Activated CD8-positive, alpha-beta memory T cell treated with anti-CD3 and anti-CD28 coated beads, Interleukin-2, amount 50 U/mL, for 4 hours (primary cell): Measurements from ENCODE around the gene DNM3.

Experiments used
- DNase-seq: peaks from one replicate; pipeline ENCODE4 v3.0.0-alpha.2; 2020

The DNM3 gene

DNA sequence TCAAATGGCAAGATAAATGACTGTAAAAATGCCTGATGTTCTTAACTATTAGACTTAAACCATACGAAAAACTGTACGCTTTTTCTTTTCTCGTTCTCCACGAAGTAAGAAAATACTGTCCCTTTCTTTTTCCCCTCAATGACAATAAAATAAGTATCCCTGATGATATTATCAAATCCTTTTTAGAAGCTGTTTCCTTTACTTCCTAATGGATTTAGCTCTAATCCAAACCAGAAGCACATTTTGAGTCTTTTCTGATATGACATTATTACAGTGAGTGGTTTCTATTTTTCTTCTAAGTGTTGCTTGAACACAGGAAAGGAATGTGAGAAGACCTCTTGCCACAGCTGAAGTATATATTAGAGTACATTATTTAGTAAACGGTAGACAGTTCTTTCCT lies 32.4 kb downstream of the DNM3 start:
- no peak for DNase-seq

DNA sequence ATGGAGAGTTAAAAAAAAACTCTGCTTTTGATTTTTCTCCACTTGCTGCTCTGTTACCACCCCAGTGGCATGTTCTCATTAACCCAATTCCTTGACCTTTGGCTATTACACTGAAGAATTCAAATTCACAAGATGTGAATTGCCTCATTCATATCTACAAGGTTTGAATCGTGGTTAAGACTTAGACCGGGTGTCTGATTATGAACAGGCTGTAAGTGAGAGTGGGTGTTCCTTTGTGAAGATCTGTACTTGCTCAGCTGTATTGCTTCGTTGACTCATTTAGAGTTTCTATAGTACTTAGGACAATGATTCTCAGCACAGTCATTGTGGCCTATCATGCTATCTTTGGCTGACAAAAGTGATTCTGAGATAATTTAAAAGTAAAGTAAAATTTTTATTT lies 36.4 kb downstream of the DNM3 start:
- no peak for DNase-seq

DNA sequence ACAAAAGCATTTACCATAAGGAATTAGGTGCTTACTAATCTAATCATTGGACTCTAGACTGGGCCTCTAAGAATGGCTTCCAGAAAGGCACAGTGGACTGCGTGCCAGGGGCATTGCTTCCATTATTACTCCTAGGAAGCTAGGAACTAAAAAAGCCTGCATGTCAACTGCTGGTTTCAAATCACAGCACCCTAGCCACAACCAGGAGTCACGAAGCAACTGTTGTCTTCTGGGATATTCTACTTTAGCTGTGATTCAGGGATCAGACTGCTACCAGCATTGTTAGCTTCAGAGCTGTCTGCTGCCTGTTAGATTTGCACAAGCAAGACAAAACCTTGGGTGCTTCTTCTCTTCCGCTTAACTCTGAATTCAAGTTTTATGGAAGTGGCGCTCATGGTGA lies 38.3 kb downstream of the DNM3 start:
- no peak for DNase-seq

DNA sequence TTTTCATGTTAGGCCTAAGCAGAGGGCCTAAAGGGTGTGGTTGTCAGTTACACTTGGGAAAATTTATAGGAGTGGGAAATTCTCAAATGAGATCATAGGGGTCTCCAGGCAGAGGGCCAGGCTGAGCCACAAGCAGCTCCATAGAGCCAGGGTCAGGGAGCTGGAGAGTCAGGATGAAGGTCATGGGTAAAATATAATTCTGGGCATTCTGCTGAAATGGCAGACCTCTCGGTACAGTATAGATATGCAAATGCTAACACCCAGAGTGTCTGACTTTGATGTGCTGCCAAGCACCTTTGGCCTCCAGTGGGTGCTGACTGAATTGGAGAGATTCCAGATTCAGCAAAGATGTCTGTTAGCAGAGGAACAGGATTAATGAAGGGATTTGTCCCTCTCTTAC lies 40.1 kb downstream of the DNM3 start:
- DNase-seq, result no peak

DNA sequence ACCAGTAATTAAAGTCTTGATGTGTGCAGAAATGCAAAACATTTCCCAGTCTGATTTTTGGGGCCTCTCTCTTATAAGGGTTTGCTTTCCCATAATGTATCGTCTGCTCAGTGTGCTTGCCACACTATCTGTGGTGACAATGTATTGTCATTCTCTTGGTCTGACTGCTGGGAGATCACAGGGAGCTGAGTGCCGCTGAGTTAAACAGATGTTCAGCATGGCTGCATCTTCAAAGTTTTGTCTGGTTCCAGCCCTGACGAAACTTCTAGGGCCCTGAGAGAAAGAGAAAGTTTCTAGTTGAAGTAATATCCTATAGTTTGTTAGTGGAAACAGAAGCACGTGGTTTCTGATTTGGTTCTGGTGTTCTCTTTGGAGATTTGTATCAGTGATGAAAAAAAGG lies 42.6 kb downstream of the DNM3 start:
- no peak for DNase-seq

DNA sequence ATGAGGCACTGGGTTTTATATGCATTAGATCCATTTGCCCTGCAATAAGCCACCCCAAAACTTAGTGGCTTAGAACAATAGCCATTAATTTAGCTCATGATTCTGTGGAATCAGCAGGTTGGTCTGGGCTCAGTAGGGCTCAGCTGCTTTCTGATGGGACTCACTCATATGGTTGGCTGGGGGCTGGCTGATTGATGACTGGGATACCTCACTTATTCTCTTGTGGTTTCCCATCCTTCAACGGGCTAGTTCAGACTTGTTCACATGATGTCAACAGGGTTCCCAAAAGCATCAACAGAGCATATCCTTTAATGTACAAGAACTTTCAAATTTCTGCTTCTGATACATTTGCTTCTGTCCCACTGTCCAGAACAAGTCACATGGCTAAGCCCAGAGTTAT lies 43.2 kb downstream of the DNM3 start:
- DNase-seq, result no peak

DNA sequence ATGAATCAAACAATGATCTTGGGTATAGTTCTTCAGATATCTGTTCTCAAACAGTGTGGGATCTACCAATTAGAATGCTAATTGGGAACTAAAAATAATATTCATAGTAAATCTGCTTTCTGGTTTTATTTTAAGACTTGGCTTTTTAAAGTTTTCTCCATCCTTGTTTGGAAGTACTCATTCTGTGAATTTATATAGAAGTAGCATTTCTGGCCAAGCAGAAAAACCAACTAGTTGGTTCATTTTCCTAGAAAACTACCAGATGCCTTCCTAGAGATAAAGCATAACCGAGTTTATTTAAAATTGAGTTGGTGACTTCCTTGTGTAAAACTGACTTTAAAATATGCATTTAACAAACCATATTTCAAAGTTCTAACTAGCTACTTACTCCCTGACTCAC lies 48.8 kb downstream of the DNM3 start:
- no peak for DNase-seq

DNA sequence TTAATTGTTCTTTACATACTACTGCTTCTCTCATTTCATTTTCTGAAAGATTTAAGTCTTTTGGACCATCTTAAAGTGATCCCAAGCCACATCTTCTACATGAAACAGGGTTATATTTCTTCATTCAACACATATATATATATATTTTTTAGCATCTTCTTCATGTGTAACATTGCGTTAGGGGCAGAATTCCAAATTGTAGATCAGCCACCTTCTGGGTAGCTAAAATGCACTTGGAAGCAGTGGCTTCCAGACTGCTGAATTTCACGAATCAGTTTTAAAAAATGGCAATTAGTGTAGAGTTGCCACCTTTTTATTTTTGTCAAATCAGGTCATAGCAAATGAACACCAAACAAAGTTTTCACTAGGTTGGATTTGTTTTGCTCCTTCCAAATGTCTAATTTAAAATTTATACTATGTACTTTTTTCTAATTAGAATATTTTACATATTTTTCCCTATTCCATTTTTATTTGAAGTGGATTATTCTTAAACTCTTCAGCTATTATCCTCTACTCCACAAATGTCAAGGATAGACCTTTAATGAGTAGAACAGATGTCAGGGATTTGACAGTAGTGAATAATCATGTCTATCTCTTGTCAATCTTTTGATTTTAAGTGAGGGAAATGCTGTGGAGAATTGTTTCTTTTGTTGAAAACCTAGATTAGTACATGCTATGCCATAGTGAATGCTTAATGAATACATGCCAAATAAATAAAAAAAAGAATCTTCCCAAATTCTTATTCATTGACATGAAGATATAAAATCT lies 55.8 kb downstream of the DNM3 start:
- DNase-seq, result no peak

DNA sequence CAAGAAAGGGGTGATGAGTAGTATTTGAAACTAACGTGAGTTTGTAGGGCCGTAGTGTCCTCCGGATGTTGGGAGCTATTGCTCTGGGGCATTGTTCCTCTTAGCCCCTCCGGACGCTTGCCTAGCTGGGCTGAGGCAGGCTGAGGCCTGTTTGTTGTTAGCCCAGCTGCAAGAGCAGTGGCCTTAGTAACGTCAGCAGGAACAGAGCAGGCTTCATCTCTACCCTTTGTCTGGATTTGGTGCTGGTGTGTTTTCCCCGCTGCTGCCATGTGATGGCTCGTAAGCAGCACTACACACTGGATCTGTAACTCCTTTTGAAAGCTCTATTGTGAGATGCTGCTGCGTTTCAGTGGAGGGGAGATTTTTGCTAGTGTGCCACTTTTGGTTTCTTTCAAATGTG lies 57.6 kb downstream of the DNM3 start:
- DNase-seq, result no peak

DNA sequence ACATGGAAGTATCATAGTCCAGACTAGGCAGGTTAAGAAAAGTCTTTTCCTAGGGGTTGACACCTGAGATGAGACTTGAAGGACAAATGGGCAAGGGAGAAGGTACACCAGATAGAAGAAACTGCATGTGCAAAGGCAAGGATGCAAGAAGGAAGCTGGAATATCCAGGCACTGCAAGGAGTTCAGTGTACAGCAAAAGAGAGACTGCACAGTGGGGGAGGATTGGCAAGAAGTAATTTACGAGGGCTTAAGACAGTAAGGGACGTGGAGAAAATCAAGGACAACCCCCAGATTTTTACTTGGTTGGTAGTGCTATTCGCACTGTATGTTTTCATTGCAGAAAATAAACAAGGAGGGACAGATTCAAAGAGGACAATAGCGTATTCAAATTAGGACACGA lies 58.5 kb downstream of the DNM3 start:
- DNase-seq, result no peak

DNA sequence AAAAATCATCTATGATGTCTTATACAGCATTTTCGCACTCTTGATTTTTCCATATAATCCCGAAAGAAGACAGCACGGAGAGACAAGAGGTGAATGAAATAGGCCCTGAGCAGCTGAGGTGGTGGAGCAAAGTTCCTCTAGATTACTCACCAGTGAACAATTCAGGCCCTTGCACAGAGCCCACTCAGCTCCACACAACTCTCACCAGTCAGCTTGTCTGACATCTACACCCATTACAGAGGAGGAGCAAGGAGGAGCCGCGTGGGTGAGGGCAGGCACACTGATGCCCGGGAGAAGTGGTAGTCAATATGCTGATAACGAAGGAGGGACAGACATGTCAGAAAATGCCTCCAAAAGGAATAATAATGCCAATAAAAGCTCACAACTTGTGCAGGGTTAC lies 59.9 kb downstream of the DNM3 start:
- DNase-seq, result no peak

DNA sequence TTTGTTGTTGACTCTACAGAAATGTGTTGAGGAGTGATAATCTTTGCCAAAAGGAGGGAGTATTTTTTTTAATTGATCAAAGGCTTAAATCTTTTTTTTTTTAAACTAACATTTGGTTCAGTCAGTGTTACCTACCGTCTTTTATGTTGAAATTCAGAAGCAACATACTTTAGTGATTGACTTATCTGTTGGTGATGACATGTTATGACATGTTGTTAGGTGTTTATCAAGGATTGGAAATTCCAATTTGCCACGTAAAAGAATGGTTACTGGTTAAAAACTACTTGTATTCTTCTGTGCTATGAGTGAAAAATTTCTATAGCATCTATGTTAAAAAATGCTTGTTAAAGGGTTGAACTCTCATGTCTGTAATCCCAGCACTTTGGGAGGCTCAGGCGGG lies 61.2 kb downstream of the DNM3 start:
- no peak for DNase-seq

DNA sequence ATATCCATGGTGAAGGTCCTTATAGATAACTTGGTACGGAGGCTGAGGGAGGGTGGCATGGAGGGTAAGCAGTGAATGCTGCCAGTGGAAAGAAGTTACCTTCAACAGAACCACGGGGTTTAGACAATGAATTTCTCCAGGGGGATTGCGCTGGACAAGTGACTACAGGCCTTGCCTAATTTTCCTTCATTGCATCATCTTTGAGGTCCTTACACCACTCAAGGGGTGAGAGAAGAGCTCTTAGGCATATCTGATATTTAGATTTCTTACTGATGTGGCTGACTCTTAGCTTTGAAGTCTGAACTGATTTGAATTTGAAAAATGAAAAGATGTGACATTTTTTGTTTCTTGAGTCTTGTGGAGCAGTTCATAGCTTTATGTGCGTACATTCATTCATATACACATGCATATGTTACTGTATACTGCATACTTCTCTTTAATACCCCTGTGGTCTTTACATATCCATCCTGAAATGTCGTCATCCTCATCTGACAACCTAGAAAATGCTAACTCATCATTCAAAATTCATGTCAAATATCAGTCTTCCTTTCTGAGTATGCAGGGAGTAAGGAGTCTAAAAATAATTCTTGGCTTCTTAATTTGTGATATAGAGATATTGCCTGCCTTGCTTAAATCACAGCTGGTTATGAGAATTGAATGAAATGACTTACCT lies 63.6 kb downstream of the DNM3 start:
- no peak for DNase-seq

DNA sequence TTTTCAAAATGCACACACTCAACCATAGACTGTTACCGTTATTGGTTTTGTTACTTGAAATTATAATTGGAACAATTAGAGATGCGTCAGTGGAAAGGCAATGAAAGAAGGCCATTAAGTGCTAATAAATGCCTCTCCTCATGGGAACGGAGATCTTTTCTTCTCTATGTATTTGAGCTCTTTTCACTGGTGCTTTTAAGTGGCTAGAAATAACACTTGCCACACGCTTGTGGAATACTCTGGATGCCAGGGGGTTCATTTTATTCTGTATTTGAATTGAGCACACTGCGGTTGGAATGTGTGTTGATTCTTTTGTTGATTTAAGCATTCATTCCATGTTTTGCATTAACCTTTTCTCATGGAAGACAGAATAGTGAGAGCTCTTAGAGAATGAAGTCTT lies 68.4 kb downstream of the DNM3 start:
- no peak for DNase-seq

DNA sequence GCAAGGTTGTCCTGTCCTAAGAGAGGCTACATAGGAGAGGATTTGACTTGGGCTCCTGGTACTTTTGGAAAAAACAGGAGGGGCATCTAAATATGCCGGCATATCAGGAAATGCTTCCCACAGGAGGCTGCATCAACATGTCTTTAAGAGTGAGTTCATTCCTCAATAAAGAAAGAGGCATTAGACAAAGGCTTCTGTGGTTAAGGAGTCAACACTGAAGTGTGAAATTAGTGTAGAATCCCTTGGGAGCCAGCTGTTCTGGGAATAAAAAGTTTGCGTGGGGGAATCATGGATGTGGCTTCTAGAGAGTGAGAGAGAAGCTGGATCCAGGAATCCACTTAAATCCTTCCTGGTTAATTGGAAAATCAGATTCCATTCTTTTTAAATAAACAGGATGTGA lies 69.5 kb downstream of the DNM3 start:
- no peak for DNase-seq

DNA sequence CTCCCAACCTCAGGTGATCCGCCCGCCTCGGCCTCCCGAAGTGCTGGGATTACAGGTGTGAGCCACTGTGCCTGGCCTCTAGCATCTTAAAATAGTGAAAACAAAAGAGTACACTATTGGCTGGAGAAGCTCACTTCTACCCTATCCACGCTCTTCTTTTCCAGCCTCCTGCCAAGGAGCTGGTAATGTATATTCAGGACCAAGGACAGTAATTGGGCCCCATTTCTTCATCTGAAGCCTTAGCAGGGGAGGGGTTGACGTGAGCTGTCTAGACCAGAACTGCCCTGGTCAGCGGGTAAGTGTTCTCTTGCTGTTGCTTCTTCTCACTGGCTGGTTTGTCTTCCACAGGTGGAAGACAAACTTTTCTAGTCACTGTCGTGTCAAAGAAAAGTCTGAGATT lies 70.2 kb downstream of the DNM3 start:
- DNase-seq, result no peak

DNA sequence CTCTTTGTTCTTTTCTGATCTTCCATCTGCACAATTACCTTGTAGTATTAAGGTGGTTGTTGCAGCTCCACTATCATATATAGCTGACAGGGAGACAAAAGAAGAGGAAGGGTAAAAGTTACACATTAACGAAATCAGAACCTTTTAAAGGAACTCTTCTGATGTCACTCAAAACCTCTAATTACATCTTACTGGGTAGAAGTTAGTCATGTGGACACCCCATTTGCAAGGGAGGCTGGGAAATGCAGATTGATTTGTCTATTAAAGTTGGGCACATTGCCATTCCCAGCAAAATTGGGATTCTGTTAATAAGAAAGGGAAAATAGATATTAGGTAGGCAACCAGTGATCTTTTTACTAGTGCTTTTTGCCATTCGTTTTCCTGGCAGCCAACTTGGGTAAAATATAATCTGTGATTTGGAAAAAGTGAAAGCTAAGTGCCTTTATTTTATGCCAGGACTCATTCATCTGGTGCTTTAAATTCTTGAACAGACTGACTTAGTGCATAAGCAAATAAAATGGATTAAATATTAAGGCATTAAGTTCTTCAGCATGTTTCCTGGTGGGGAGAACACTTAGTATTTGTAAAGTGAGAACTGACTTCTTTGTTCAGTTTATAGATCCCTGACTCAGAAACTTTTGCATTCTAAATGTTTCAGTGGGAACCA lies 71.3 kb downstream of the DNM3 start:
- no peak for DNase-seq

DNA sequence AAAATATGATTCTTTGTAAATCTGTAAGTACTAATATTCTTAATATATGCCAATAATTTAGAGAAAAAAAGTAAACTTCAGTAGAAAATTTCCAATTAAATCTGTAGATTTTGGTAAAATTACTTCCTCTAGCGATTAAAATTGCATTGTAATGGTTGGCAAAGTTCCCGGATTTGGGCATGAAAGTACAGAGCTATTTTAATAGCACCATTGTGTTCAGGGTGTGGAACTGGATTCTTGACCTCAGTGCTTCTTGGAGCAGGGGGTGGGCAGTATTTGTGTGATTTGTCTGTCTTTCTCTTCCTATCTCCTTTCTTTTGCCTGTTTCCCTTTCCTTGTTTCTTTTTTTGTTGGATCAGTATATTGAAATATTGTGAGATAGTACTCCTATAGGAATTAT lies 72.1 kb downstream of the DNM3 start:
- no peak for DNase-seq

DNA sequence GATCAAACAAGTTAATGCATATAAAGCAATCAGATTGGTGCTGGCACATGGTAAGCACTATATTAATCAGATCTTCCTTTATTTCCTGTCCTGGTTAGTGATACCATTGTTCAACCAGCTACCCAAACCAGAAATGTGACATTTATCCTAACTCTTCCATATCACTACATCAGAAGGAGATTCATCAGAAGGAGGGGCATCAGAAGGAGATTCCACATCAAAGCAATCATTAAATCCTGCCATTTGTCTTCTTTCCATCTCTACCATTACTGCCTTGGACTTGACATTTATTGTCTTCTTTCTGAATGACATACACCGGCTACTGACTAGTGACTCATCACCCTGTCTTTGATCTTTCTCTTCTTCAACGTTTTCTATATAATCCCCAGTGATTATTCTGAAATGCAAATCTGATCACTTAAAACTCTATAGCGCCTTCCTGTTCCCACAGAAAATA lies 75.0 kb downstream of the DNM3 start:
- DNase-seq, result no peak

DNA sequence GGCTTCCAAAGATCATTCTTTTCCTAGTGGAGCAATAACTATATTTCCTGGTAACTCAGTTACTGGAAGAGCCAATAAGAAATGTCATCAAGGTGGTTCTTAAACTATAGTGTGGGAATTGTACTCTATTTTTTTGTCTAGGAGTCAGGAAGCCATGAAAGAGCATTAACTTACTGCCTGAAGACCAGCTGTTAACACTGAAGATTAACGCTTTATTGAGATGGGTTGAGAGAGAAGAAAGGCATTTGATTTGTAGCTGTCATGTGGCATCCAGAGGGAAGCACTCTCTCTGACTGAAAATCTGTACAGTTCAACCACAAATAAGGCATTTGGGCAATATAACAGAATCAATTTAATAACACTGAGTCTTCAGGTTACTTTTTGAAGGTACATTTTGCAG lies 76.0 kb downstream of the DNM3 start:
- DNase-seq, result no peak

DNA sequence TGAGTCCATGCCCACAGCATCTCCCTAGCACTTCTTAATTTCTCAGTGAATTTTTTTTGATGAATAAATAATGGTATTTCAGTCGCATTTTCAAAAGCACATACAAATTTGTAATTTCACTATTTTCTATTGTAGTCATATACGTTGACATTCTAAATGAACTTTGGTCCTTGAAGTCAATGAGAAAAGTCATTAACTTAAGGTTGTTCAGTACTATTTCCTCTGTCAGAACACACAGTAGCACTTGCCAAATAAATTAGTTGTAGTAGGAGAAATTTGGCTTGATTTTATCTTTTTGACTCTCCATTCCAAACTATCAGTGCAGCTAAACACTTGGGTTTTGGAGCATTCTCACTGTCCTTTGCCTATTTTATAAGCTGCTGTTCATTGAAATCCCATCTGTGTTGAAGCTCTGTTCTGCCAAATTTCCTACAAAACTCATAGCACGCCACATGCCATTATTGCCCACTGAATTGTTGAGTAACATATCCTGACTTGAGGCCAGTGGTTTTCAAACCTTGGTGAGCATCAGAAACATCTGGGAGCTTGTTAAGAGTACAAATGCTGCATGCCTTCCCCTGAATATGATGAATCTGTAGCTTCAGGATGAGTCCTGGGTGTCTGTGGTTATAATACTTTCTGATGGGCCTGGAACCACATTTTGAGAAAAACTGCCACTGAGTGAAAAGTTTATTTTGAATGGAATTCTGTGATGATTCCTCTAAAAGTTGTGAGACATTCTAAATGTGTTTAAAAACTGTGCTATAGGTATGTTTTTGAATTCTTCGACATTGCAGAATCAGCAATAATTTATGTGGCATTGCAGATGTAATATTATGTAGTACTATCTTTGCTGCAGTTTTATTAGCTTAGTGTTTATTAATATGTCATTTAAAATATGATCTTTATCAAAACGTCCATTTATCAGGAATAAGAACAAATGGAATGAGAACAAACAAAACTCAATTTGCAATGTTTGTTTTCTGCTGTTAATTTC lies 78.9 kb downstream of the DNM3 start:
- DNase-seq, result no peak

DNA sequence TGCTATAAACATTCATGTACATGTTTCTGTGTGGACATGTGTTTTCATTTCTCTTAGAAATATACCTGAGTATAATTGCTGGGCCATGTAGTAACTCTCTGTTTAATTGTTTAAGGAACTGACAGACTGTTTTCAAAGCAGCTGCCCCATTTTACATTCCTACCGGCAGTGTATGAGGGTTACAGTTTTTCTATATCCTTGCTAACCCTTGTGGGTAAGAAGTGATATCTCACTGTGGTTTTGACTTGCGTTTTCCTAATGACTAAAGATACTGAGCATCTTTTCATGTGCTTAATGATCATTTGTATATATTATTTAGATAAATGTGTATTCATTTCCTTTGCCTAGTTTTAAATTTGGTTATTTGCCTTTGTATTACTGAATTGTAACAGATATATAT lies 81.7 kb downstream of the DNM3 start:
- DNase-seq, result no peak

DNA sequence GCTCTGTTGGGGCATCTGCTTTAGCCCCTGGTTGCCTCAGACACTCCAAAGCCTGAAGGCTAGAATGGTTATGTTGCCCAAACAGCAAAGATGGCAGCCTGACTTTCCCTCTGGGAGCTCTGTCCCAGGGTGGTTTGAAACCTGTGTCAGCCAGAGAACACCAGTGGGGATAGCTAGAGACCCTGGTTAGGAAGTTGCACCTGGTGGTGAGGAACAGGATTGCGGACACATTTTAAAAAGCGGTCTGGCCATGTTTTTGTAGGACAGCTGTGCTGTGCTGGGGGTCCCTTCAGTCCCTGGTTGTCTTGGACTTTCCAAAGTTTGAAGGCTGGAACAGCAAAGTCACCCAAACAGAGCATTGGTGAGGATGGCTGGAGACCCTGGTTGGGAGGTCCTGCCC lies 87.8 kb downstream of the DNM3 start:
- DNase-seq, result no peak
